Fibroblast of mammary gland (primary cell): ENCODE data around the gene TBC1D5.

Source experiments
- DNase-seq: peaks from one replicate; pipeline ENCODE4 v3.0.0-alpha.2; 2010; ENCODE audit warnings: low read depth
- H3K4me3 ChIP-seq: 2 replicates; pipeline ENCODE4 v1.5.1; 2011; ENCODE audit warnings: low read depth, mild to moderate bottlenecking, low read length, moderate library complexity; ENCODE audit not compliant: control insufficient read depth
- CTCF ChIP-seq: conservative IDR thresholded peaks from 2 replicates; pipeline ENCODE4 v1.5.1; 2011; ENCODE audit warnings: low read depth, low read length, inconsistent platforms; ENCODE audit not compliant: control insufficient read depth, insufficient read depth

Gene TBC1D5

GRCh38 chr3:17298038-17298437 lies 444.4 kb downstream of the TBC1D5 start:
- no peak for DNase-seq
- H3K4me3 ChIP-seq, result no peak overlapping the region
- TF ChIP-seq CTCF, result no peak

GRCh38 chr3:17292556-17292955 lies 449.9 kb downstream of the TBC1D5 start:
- H3K4me3 ChIP-seq, result no peak overlapping the region
- TF ChIP-seq CTCF, result no peak
- no peak for DNase-seq

GRCh38 chr3:17290894-17291293 lies 451.5 kb downstream of the TBC1D5 start:
- peak; percentile 38 for DNase-seq
- no peak for TF ChIP-seq CTCF
- no peak overlapping the region for H3K4me3 ChIP-seq

GRCh38 chr3:17288839-17289399 lies 453.5 kb downstream of the TBC1D5 start:
- no peak overlapping the region for H3K4me3 ChIP-seq
- no peak for TF ChIP-seq CTCF
- no peak for DNase-seq

GRCh38 chr3:17287006-17287689 lies 455.3 kb downstream of the TBC1D5 start:
- no peak for DNase-seq

GRCh38 chr3:17278006-17278405 lies 464.4 kb downstream of the TBC1D5 start:
- no peak for TF ChIP-seq CTCF
- H3K4me3 ChIP-seq, result no peak overlapping the region
- no peak for DNase-seq

More at GRCh38 chr3:17287006-17287689, 455.3 kb downstream of the TBC1D5 start:
- TF ChIP-seq CTCF, result no peak
- no peak overlapping the region for H3K4me3 ChIP-seq
